DMS53 treated with DMSO at 0.1 percent for 48 hours (cell line): ENCODE measurements around the gene CPT1B.
A peak's percentile ranks its signal among the peaks of the same experiment; 100 is the strongest.
"Not testable (repeated sequence)": the region's sequence is repeated elsewhere in the genome, so short reads cannot be mapped to it uniquely, and the experiment has no call there.

ENCODE experiments used
- DNase-seq: peaks from one replicate; lab custom pipeline; 2025; ENCODE audit not compliant: unreplicated experiment; lab: John Stamatoyannopoulos, UW

CPT1B gene

GRCh38 chr22:50610041-50610451, 31.8 kb upstream of the CPT1B start:
- DNase-seq = no peak

DNA sequence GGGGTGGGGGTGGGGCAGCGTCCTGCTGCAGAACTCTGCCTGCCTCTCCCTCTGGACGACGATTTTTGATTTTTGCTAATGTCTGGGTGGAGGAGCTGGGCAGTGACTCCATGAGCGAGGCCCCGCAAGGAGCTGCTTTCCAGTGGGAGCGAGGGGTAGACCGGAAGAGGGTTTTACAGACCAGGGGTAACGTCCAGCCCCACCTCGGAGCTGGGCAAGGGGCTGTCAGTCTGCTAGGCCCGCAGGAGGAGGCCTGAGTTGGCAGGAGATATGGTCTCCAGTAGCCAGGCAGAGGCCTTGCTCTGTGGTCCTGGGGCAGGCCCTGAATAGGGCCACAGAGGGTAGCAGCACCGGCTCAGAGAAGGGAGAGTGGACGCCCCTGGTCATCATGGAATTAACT, 31.4 kb upstream of the CPT1B start:
- no peak for DNase-seq

- DNase-seq = no peak
These were observed 30.8 kb upstream of the CPT1B start for GRCh38 chr22:50608996-50609395.

GRCh38 chr22:50608058-50608840, 30.0 kb upstream of the CPT1B start:
- not testable (repeated sequence) for DNase-seq

DNA sequence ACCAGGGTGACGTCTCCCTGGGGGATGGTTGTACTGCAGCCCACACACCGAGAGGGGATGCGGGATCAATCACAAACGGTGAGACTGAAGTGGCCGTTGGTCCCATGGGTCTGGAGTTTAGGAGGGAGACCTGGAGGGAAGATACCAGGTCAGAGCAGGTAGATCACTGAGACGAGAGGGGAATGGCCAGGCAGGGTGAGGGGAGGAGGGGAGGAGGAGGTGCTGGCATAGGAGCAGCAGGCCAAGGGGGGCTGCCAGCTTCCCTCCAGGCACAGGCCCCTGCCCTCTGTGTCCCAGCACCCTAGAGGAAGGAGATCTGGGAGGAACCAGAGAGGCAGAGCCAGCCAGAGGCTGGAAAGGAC, 29.4 kb upstream of the CPT1B start:
- no peak for DNase-seq

DNA sequence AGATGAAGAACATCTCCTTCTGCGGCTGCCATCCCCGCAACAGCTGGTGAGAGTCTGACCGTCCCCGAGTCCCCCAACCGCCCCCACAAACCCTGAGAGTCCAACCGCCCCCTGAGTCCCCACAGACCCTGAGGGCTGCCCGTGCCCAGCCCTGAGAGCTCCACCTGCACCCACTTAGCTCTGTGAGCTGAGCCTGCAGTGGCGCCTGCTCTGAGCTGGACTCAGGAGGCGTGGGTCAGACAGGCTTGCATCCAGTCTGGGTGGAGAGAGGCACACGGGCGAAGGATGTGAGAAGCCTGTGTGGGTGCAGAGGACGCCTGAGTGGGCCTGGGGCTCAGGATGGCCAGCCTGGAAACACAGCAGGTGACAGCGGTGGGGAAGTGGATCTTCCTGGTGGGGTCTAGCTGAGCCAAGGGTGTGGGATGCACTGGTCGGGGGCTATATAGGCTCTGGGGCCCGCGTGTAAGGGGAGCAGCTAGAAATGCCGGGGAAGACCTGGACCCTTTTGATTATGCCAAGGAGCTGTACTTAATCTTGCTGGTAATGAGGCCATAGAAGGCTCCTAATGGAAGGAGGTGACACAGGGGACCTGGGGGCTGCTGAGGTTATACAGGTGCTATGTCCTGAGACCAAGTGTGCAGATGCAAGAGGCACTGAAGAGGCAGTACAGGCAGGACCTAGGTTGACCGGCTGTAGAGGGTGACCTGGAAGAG, 28.9 kb upstream of the CPT1B start:
- DNase-seq = no peak

- DNase-seq = no peak
These were observed 28.1 kb upstream of the CPT1B start for GRCh38 chr22:50606165-50606945.

DNA sequence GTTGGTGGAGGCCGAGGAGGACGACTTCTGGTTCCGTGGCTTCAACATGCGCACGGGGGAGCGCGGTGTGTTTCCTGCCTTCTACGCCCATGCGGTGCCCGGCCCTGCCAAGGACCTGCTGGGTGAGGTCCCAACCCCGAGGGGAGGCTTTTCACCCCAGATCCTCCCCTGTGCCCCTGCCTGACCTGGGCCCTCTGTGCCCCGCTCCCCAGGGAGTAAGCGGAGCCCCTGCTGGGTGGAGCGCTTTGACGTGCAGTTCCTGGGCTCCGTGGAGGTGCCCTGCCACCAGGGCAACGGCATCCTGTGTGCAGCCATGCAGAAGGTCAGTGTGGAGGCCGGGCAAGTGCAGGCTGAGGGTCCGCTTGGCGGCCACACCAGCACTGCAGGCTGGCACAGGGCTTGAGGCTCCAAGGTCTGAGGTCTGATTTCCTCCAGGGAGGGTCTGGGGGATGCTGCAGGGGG, 27.4 kb upstream of the CPT1B start:
- DNase-seq = no peak

GRCh38 chr22:50605002-50605612, 26.9 kb upstream of the CPT1B start:
- no peak for DNase-seq

DNA sequence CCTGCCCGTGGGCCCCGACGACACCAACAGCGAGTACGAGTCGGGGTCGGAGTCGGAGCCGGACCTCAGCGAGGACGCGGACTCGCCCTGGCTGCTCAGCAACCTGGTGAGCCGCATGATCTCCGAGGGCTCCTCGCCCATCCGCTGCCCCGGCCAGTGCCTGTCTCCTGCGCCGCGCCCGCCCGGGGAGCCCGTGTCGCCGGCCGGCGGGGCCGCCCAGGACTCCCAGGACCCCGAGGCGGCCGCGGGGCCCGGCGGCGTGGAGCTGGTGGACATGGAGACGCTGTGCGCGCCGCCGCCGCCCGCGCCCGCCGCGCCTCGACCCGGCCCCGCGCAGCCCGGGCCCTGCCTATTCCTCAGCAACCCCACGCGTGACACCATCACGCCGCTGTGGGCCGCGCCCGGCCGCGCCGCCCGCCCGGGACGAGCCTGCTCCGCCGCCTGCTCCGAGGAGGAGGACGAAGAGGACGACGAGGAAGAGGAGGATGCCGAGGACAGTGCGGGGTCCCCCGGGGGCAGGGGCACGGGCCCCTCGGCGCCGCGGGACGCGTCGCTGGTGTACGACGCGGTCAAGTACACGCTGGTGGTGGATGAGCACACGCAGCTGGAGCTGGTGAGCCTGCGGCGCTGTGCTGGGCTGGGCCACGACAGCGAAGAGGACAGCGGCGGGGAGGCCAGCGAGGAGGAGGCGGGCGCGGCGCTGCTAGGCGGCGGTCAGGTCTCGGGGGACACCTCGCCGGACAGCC, 26.2 kb upstream of the CPT1B start:
- DNase-seq = no peak

- DNase-seq = no peak
These were observed 25.5 kb upstream of the CPT1B start for GRCh38 chr22:50603511-50604255.

DNA sequence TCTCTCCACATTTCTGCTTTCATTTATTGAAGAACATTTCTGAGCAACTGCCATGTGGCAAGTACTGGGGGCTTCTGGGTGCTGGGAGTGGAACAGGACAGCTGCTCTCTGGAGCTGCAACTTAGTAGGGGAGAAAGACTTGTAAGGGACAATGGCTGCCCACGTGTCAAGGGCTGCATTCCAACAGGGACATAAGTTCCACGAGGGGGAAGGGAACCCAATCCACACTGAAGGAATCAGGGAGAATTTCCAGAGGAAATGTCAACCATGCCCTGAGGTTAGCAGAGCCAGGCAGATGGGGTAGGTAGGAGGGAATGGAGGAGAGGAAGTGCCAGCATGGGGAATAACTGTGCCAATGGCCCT, 24.1 kb upstream of the CPT1B start:
- DNase-seq = no peak

- DNase-seq = no peak
These were observed 23.6 kb upstream of the CPT1B start for GRCh38 chr22:50601669-50602337.

DNA sequence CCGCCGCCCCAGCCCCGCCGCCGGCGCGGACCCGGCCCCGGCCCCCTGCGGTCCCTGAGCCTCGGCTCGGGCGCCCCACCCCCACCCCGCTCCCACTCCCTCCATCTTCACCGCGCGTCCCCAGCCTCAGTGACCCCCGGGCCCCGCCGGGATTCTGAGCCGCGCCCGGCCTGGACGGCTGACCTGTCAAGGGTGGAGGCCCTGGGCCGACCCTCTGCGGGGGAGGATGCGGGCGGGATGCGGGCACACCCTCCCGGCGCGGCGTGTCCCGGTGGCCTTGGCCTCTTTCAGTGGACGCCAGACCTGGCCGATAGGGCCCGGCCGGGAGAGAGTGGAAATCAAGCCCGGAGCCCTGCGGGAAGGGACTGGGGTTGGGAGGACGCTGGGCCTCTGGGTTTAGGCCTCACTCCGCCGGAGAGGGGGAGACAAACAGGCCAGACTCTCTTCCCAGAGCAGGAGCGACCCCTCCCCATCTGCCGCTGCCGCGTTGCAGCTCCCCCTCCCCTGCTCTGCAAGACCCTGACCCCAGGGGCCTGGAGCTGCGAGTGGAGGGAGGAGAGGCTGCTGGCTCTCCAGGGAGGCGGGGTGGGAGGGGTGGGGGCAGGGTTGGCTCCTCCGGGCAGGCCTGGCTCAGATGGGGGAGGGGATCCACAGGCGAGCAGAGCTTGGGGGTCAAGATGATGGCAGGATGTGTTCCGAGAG, 22.9 kb upstream of the CPT1B start:
- DNase-seq = no peak

GRCh38 chr22:50600538-50600937, 22.3 kb upstream of the CPT1B start, which contains the start of gene MAPK8IP2:
TSS of gene MAPK8IP2 (plus strand) at chr22:50600793. CDS start at chr22:50600819, 26 bp downstream.
- peak; percentile 6 for DNase-seq

DNA sequence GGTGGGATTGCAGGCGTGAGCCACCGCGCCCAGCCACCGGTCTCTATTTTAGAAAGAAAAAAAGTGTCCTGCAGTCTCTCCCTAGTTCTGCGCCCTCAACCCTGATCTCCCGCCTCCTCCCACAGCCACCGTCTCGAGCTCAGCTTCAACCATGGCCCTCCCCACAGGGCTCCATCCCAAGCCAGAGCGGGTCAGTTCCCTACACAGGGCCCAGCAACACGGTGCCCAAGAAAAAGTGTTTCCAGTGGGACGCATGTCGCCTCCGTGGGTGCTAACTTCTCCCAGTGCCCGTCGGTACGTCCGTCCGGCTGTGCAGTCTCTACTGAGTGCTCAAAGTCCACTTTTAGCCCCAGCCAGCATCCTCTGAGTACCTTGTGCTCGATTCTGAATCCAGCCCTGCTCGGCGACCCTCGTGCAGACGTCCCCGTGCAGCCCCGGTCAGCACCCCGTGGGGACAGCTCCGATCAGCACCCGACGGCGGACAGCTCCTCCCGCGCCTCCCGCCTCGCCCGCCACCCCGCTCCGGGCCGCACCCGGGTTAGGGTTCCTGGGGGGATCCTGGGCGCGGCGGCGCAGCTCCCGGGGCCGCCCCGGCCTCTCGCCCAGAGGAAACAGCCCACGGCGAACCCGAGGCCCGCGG, 21.7 kb upstream of the CPT1B start:
- no peak for DNase-seq

GRCh38 chr22:50597097-50597496, 18.9 kb upstream of the CPT1B start:
- DNase-seq = no peak

GRCh38 chr22:50595189-50595588, 17.0 kb upstream of the CPT1B start:
- no peak for DNase-seq
